ENCODE results near the gene KCNT1.

KCNT1 gene

GRCh38 chr9:135745686-135746324 is 43.8 kb downstream of the KCNT1 start:
- DNase-seq (ENCODE audit: low spot score) = no peak

- no peak for DNase-seq (ENCODE audit: low spot score)
Observed at GRCh38 chr9:135746565-135746964, 44.6 kb downstream of the KCNT1 start.

- no peak for DNase-seq (ENCODE audit: low spot score)
Observed at GRCh38 chr9:135747311-135747710, 45.3 kb downstream of the KCNT1 start.

- no peak for DNase-seq (ENCODE audit: low spot score)
Observed at GRCh38 chr9:135748676-135749075, 46.7 kb downstream of the KCNT1 start.

- DNase-seq (ENCODE audit: low spot score) = no peak
Observed at GRCh38 chr9:135749171-135750045, 47.4 kb downstream of the KCNT1 start.

- DNase-seq (ENCODE audit: low spot score) = no peak
Observed at GRCh38 chr9:135750786-135751185, 48.8 kb downstream of the KCNT1 start.

- DNase-seq (ENCODE audit: low spot score) = no peak
Observed at GRCh38 chr9:135751501-135751900, 49.5 kb downstream of the KCNT1 start.

- no peak for DNase-seq (ENCODE audit: low spot score)
Observed at GRCh38 chr9:135752281-135753204, 50.6 kb downstream of the KCNT1 start.

- no peak for DNase-seq (ENCODE audit: low spot score)
Observed at GRCh38 chr9:135753391-135754105, 51.6 kb downstream of the KCNT1 start.

- DNase-seq (ENCODE audit: low spot score) = no peak
Observed at GRCh38 chr9:135756576-135756975, 54.6 kb downstream of the KCNT1 start.

GRCh38 chr9:135757356-135757755 is 55.4 kb downstream of the KCNT1 start:
- no peak for DNase-seq (ENCODE audit: low spot score)

- no peak for DNase-seq (ENCODE audit: low spot score)
Observed at GRCh38 chr9:135758056-135758455, 56.1 kb downstream of the KCNT1 start.

GRCh38 chr9:135758870-135759269 is 56.9 kb downstream of the KCNT1 start:
- no peak for DNase-seq (ENCODE audit: low spot score)

GRCh38 chr9:135759676-135760300 is 57.8 kb downstream of the KCNT1 start:
- no peak for DNase-seq (ENCODE audit: low spot score)

GRCh38 chr9:135760465-135760864 is 58.5 kb downstream of the KCNT1 start:
- DNase-seq (ENCODE audit: low spot score) = no peak

- DNase-seq (ENCODE audit: low spot score) = no peak
Observed at GRCh38 chr9:135761150-135761844, 59.3 kb downstream of the KCNT1 start.

GRCh38 chr9:135761845-135762168 is 59.8 kb downstream of the KCNT1 start:
- DNase-seq (ENCODE audit: low spot score) = no peak

GRCh38 chr9:135762921-135763320 is 60.9 kb downstream of the KCNT1 start:
- no peak for DNase-seq (ENCODE audit: low spot score)

GRCh38 chr9:135763716-135764446 is 61.9 kb downstream of the KCNT1 start:
- no peak for DNase-seq (ENCODE audit: low spot score)

GRCh38 chr9:135764731-135765130 is 62.7 kb downstream of the KCNT1 start:
- DNase-seq (ENCODE audit: low spot score) = no peak
